Measurements from ENCODE around the gene NFATC1. TPM values are rescaled to one million over a fixed set of nuclear protein-coding genes. Genes with fewer than 3 reads are reported as not detected.

The NFATC1 gene
- total and polyA plus RNA-seq, 9 donors = 8.4 to 28.3 (median 12.2) TPM

DNA sequence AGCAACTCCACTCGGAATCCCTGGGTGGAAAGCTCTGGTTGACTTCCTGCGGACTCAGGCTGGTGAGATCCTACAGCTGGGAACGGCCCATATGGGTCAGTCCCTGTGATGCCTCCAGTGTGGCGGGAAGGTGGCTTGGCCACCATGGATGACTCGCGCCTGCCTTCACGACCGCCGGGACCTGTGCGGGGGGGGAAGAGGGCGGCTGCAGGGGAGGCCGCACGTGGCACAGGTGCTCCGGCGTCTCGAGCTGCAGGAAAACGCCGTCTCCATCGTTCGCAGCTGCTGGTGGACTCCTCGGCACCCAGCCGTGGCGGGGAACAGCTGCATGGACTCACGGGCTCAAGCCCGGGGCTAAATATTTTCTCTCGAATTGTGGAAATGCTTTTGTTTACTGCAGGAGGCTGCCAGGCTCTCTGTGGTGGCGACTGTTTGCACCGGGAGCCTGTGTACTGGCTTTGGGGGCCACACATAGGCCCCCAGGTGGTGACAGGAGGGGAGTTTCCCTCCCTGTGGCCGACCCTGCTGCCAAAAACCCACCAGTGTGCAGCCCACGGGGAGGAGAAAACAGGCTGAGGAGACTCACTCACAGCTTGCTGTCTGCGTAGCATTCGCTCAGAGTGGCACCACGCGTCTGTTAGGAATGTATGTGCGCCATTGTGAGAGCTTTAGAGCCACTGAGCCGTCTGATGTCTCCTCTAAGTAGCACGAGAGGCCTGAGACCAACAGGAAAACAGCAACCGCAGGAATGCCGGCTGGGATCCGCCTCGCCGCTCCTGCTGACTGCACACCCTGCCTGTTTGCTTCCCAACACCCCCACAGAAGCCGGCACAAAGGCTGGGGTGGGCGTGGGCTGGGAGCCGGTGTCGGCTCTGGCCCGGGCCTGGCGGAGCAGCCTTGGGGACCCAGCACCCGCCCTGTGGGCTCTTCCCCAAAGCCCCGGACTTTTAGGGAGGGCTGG is 89.2 kb downstream of the NFATC1 start:
- Histone ChIP-seq H3K4me3 (no peak overlapping the region), H3K27me3 (no peaks in the 10 kb centered on the region), H3K27ac (no peak overlapping the region), H3K9me3 (no peaks in the 10 kb centered on the region), H3K36me3 (no peaks in the 10 kb centered on the region), H3K4me1 (ENCODE audit: insufficient read depth) (peaks cover 9% of the 10 kb centered on the region)
- 29 to 40% (median 34%) methylated on average over 44 to 50 of the region's 50 CpGs for WGBS, 3 donors
- intact Hi-C loops (cut with DNase I) = loop anchor here in 1 of 4 donors (10.0 kb wide), 1 partner anchor 160 kb away; no protein-coding TSS in a partner anchor
- DNase-seq = peak in 3 of 5 donors; percentile 29 to 60 (median 46)
- TF ChIP-seq CTCF (IDR thresholded peaks at IDR 0.05) = no peak
- no peak for TF ChIP-seq EP300 (IDR thresholded peaks at IDR 0.05)
- TF ChIP-seq POLR2A (IDR thresholded peaks at IDR 0.05) = no peak

GRCh38 chr18:79485788-79486355 is 90.1 kb downstream of the NFATC1 start:
- Histone ChIP-seq H3K36me3 (no peaks in the 10 kb centered on the region), H3K4me1 (ENCODE audit: insufficient read depth) (peaks cover 9% of the 10 kb centered on the region), H3K4me3 (no peak overlapping the region), H3K27ac (no peak overlapping the region), H3K9me3 (no peaks in the 10 kb centered on the region), H3K27me3 (no peaks in the 10 kb centered on the region)
- intact Hi-C loops (cut with DNase I) = loop anchor here in 1 of 4 donors (10.0 kb wide), 1 partner anchor 159 kb away; no protein-coding TSS in a partner anchor
- peak in 2 of 5 donors; percentile 29 to 31 for DNase-seq
- TF ChIP-seq EP300 (IDR thresholded peaks at IDR 0.05) (no peak), POLR2A (IDR thresholded peaks at IDR 0.05) (no peak), CTCF (IDR thresholded peaks at IDR 0.05) (no peak)
- WGBS, 3 donors = 23 to 34% (median 25%) methylated on average over 16 of the region's 16 CpGs

GRCh38 chr18:79486356-79487182 is 90.8 kb downstream of the NFATC1 start:
- Histone ChIP-seq H3K4me1 (ENCODE audit: insufficient read depth) (peaks cover 9% of the 10 kb centered on the region), H3K4me3 (no peak overlapping the region), H3K36me3 (no peaks in the 10 kb centered on the region), H3K9me3 (no peaks in the 10 kb centered on the region), H3K27me3 (no peaks in the 10 kb centered on the region), H3K27ac (no peak overlapping the region)
- TF ChIP-seq POLR2A (IDR thresholded peaks at IDR 0.05) (no peak), EP300 (IDR thresholded peaks at IDR 0.05) (no peak), CTCF (IDR thresholded peaks at IDR 0.05) (no peak)
- DNase-seq = peak in 3 of 5 donors; percentile 32 to 43 (median 40)
- WGBS, 3 donors = 87 to 88% (median 87%) methylated on average over 69 of the region's 69 CpGs
- intact Hi-C loops (cut with DNase I) = loop anchor here in 1 of 4 donors (10.0 kb wide), 1 partner anchor 158 kb away; no protein-coding TSS in a partner anchor

Data from ovary (tissue), 9 donors.